Fibroblast of lung (primary cell): Measurements from ENCODE around the gene CDKN2B.
"Not testable (repeated sequence)": the region's sequence is repeated elsewhere in the genome, so short reads cannot be mapped to it uniquely, and the experiment has no call there.

Experiments used
- CTCF ChIP-seq, 2 donors: IDR thresholded peaks in 1 of 2; conservative IDR thresholded peaks in 1 of 2; 1 replicate in 1 of 2; 2 replicates in 1 of 2; pipeline ENCODE4 v1.5.1; 2011 to 2012; ENCODE audit warnings: low read length in 2 of 2, control low read depth in 1 of 2, inconsistent platforms in 1 of 2, low read depth in 1 of 2, mild to moderate bottlenecking in 1 of 2
- EZH2 ChIP-seq: IDR thresholded peaks from 2 replicates; pipeline ENCODE4 v1.5.1; 2012; ENCODE audit warnings: low read length, control low read depth, mild to moderate bottlenecking; ENCODE audit errors: missing control alignments

- TF ChIP-seq CTCF (conservative IDR thresholded peaks at IDR 0.05 in 1 of 2, IDR thresholded peaks at IDR 0.05 in 1 of 2; ENCODE audit: low read depth in 1 of 2, low read length in 2 of 2); EZH2: not testable (repeated sequence)
Observed at GRCh38 chr9:21959268-21959667, 49.8 kb downstream of the CDKN2B start.
